ENCODE data around the gene SPAG4.

Gene SPAG4

GRCh38 chr20:35635652-35636051, 20.0 kb downstream of the SPAG4 start:
- H2AK5ac ChIP-seq (ENCODE audit: low read length): no peak overlapping the region
- H2BK5ac ChIP-seq (ENCODE audit: low read depth, low read length, poor library complexity): no peak overlapping the region
- H4K12ac ChIP-seq (ENCODE audit: low read depth, low read length): no peak overlapping the region
- no CpG with 5 or more reads among the region's 4 CpGs for whole genome bisulfite sequencing (ENCODE audit: extremely low coverage, insufficient coverage, insufficient read length)
- no peak overlapping the region for H3K4me3 ChIP-seq (ENCODE audit: low read depth, low read length)
- H3K4me1 ChIP-seq (ENCODE audit: control insufficient read depth in 1 of 2, insufficient read depth in 2 of 2, low read length in 2 of 2): no peaks in the 10 kb centered on the region
- H3K27ac ChIP-seq (ENCODE audit: low read depth, low read length): no peak overlapping the region
- no peak overlapping the region for H4K8ac ChIP-seq (ENCODE audit: low read depth, low read length)
- H3K36me3 ChIP-seq (ENCODE audit: control insufficient read depth in 1 of 2, insufficient read depth in 2 of 2, low read length in 2 of 2): peaks cover 16 to 23% of the 10 kb centered on the region in 2 experiments
- H3K4ac ChIP-seq (ENCODE audit: low read depth, low read length): no peak overlapping the region
- no peak overlapping the region for H3K23ac ChIP-seq (ENCODE audit: low read length)
- H3K4me2 ChIP-seq (ENCODE audit: low read length): no peak overlapping the region
- H3K14ac ChIP-seq (ENCODE audit: low read length): no peak overlapping the region
- no peak overlapping the region for H3K9ac ChIP-seq (ENCODE audit: low read length)
- H3K18ac ChIP-seq (ENCODE audit: low read length): no peak overlapping the region
- DNase-seq: peak in 1 of 2 donors; percentile 55
- H3K79me1 ChIP-seq (ENCODE audit: low read length): no peaks in the 10 kb centered on the region
- H2BK12ac ChIP-seq (ENCODE audit: low read length): no peak overlapping the region
- H3K9me3 ChIP-seq (ENCODE audit: insufficient read depth, low read depth, low read length): no peaks in the 10 kb centered on the region
- no peak overlapping the region for H2AFZ ChIP-seq (ENCODE audit: insufficient read depth, low read length, poor library complexity)
- H3K27me3 ChIP-seq (ENCODE audit: insufficient read depth, low read length): no peaks in the 10 kb centered on the region
- H4K91ac ChIP-seq (ENCODE audit: low read depth, low read length): no peak overlapping the region
- H3K79me2 ChIP-seq (ENCODE audit: control insufficient read depth, insufficient read depth, low read length, poor library complexity): no peaks in the 10 kb centered on the region
- H2BK120ac ChIP-seq (ENCODE audit: insufficient read depth, low read length, poor library complexity): no peak overlapping the region

- H2BK12ac ChIP-seq (ENCODE audit: low read length): no peak overlapping the region
- H2AFZ ChIP-seq (ENCODE audit: insufficient read depth, low read length, poor library complexity): no peak overlapping the region
- no peak overlapping the region for H3K18ac ChIP-seq (ENCODE audit: low read length)
- H3K9ac ChIP-seq (ENCODE audit: low read length): no peak overlapping the region
- no peaks in the 10 kb centered on the region for H3K9me3 ChIP-seq (ENCODE audit: insufficient read depth, low read depth, low read length)
- no peak overlapping the region for H2AK5ac ChIP-seq (ENCODE audit: low read length)
- H3K79me1 ChIP-seq (ENCODE audit: low read length): no peaks in the 10 kb centered on the region
- no peak overlapping the region for H4K8ac ChIP-seq (ENCODE audit: low read depth, low read length)
- H3K27me3 ChIP-seq (ENCODE audit: insufficient read depth, low read length): no peaks in the 10 kb centered on the region
- no peak overlapping the region for H3K27ac ChIP-seq (ENCODE audit: low read depth, low read length)
- no peaks in the 10 kb centered on the region for H3K4me1 ChIP-seq (ENCODE audit: control insufficient read depth in 1 of 2, insufficient read depth in 2 of 2, low read length in 2 of 2)
- no peak overlapping the region for H3K23ac ChIP-seq (ENCODE audit: low read length)
- no peak for DNase-seq
- H2BK120ac ChIP-seq (ENCODE audit: insufficient read depth, low read length, poor library complexity): no peak overlapping the region
- no peak overlapping the region for H4K91ac ChIP-seq (ENCODE audit: low read depth, low read length)
- peaks cover 12 to 18% of the 10 kb centered on the region in 2 experiments for H3K36me3 ChIP-seq (ENCODE audit: control insufficient read depth in 1 of 2, insufficient read depth in 2 of 2, low read length in 2 of 2)
- H3K79me2 ChIP-seq (ENCODE audit: control insufficient read depth, insufficient read depth, low read length, poor library complexity): no peaks in the 10 kb centered on the region
- H4K12ac ChIP-seq (ENCODE audit: low read depth, low read length): no peak overlapping the region
- no peak overlapping the region for H3K4me3 ChIP-seq (ENCODE audit: low read depth, low read length)
- H3K4me2 ChIP-seq (ENCODE audit: low read length): no peak overlapping the region
- H2BK5ac ChIP-seq (ENCODE audit: low read depth, low read length, poor library complexity): no peak overlapping the region
- H3K4ac ChIP-seq (ENCODE audit: low read depth, low read length): no peak overlapping the region
- no peak overlapping the region for H3K14ac ChIP-seq (ENCODE audit: low read length)
- WGBS (ENCODE audit: extremely low coverage, insufficient coverage, insufficient read length): no CpG with 5 or more reads among the region's 2 CpGs
Observed at GRCh38 chr20:35636095-35636494, 20.5 kb downstream of the SPAG4 start.

GRCh38 chr20:35637276-35637675, 21.6 kb downstream of the SPAG4 start:
- H3K4me2 ChIP-seq (ENCODE audit: low read length): no peak overlapping the region

GRCh38 chr20:35638751-35639150, 23.1 kb downstream of the SPAG4 start:
- Histone ChIP-seq H3K36me3 (ENCODE audit: control insufficient read depth in 1 of 2, insufficient read depth in 2 of 2, low read length in 2 of 2) (no peaks in the 10 kb centered on the region), H3K4me1 (ENCODE audit: control insufficient read depth in 1 of 2, insufficient read depth in 2 of 2, low read length in 2 of 2) (no peaks in the 10 kb centered on the region), H3K18ac (ENCODE audit: low read length) (no peak overlapping the region), H3K79me2 (ENCODE audit: control insufficient read depth, insufficient read depth, low read length, poor library complexity) (peaks cover 2% of the 10 kb centered on the region), H2AK5ac (ENCODE audit: low read length) (no peak overlapping the region), H3K9ac (ENCODE audit: low read length) (no peak overlapping the region), H3K9me3 (ENCODE audit: insufficient read depth, low read depth, low read length) (no peaks in the 10 kb centered on the region), H3K79me1 (ENCODE audit: low read length) (no peaks in the 10 kb centered on the region), H3K4me3 (ENCODE audit: low read depth, low read length) (no peak overlapping the region), H2BK120ac (ENCODE audit: insufficient read depth, low read length, poor library complexity) (no peak overlapping the region), H3K23ac (ENCODE audit: low read length) (no peak overlapping the region), H2BK5ac (ENCODE audit: low read depth, low read length, poor library complexity) (no peak overlapping the region), H3K14ac (ENCODE audit: low read length) (no peak overlapping the region), H3K4me2 (ENCODE audit: low read length) (no peak overlapping the region), H3K27me3 (ENCODE audit: insufficient read depth, low read length) (no peaks in the 10 kb centered on the region), H2AFZ (ENCODE audit: insufficient read depth, low read length, poor library complexity) (no peak overlapping the region), H2BK12ac (ENCODE audit: low read length) (no peak overlapping the region), H4K12ac (ENCODE audit: low read depth, low read length) (no peak overlapping the region), H3K27ac (ENCODE audit: low read depth, low read length) (no peak overlapping the region), H3K4ac (ENCODE audit: low read depth, low read length) (no peak overlapping the region), H4K8ac (ENCODE audit: low read depth, low read length) (no peak overlapping the region), H4K91ac (ENCODE audit: low read depth, low read length) (no peak overlapping the region)
- peak in 1 of 2 donors; percentile 28 for DNase-seq
- no CpG with 5 or more reads among the region's 2 CpGs for WGBS (ENCODE audit: extremely low coverage, insufficient coverage, insufficient read length)

More at GRCh38 chr20:35637276-35637675, 21.6 kb downstream of the SPAG4 start:
- no peak overlapping the region for H2BK12ac ChIP-seq (ENCODE audit: low read length)
- no peak overlapping the region for H4K8ac ChIP-seq (ENCODE audit: low read depth, low read length)
- peaks cover 4 to 7% of the 10 kb centered on the region in 2 experiments for H3K36me3 ChIP-seq (ENCODE audit: control insufficient read depth in 1 of 2, insufficient read depth in 2 of 2, low read length in 2 of 2)
- no peak overlapping the region for H2BK5ac ChIP-seq (ENCODE audit: low read depth, low read length, poor library complexity)
- no CpG with 5 or more reads among the region's 6 CpGs for WGBS (ENCODE audit: extremely low coverage, insufficient coverage, insufficient read length)
- H2AK5ac ChIP-seq (ENCODE audit: low read length): no peak overlapping the region
- H3K9ac ChIP-seq (ENCODE audit: low read length): no peak overlapping the region
- no peak overlapping the region for H3K4ac ChIP-seq (ENCODE audit: low read depth, low read length)
- H3K4me3 ChIP-seq (ENCODE audit: low read depth, low read length): no peak overlapping the region
- H2BK120ac ChIP-seq (ENCODE audit: insufficient read depth, low read length, poor library complexity): no peak overlapping the region
- H3K79me2 ChIP-seq (ENCODE audit: control insufficient read depth, insufficient read depth, low read length, poor library complexity): no peaks in the 10 kb centered on the region
- no peaks in the 10 kb centered on the region for H3K27me3 ChIP-seq (ENCODE audit: insufficient read depth, low read length)
- H4K12ac ChIP-seq (ENCODE audit: low read depth, low read length): no peak overlapping the region
- H3K14ac ChIP-seq (ENCODE audit: low read length): no peak overlapping the region
- no peak overlapping the region for H3K27ac ChIP-seq (ENCODE audit: low read depth, low read length)
- DNase-seq: no peak
- no peaks in the 10 kb centered on the region for H3K79me1 ChIP-seq (ENCODE audit: low read length)
- no peaks in the 10 kb centered on the region for H3K9me3 ChIP-seq (ENCODE audit: insufficient read depth, low read depth, low read length)
- no peak overlapping the region for H3K23ac ChIP-seq (ENCODE audit: low read length)
- H3K18ac ChIP-seq (ENCODE audit: low read length): no peak overlapping the region
- no peak overlapping the region for H4K91ac ChIP-seq (ENCODE audit: low read depth, low read length)
- no peaks in the 10 kb centered on the region for H3K4me1 ChIP-seq (ENCODE audit: control insufficient read depth in 1 of 2, insufficient read depth in 2 of 2, low read length in 2 of 2)
- H2AFZ ChIP-seq (ENCODE audit: insufficient read depth, low read length, poor library complexity): no peak overlapping the region
